Body of pancreas (tissue), 4 donors: Measurements from ENCODE around the gene HSP90B1.

Experiments used
- CTCF ChIP-seq, 7 experiments: fragments of 450-650 bp in 4 of 7; fragments of 200-600 bp in 3 of 7; sonication (generic) in 3 of 7; IDR thresholded peaks; one replicate each; pipeline ENCODE4 v1.5.1; 2016 to 2019; ENCODE audit warnings: antibody characterized with exemption in 7 of 7
- POLR2A ChIP-seq, 3 donors: fragments of 450-650 bp; IDR thresholded peaks; one replicate each; pipeline ENCODE4 v1.6.1; 2016; ENCODE audit warnings: antibody characterized with exemption in 3 of 3, mild to moderate bottlenecking in 2 of 3

DNA sequence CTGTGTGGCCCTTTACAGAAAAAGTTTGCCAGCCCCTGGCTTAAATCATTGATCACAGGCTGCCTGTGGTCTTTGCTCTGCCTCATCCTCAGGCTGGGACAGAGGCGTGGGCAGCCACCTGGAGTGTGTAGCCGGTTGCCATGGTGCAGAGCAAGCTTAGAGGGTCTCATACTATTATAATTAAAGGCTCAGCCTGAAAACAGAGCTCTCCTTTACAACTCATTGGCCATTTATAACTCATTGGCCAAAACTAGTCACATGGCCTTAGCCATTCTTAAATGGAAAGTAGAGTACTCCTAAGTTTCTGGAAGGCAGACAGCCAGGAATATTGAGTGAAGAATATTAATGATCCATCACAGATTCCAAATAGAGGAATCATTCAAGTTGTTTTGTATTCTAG, 3.0 kb downstream of the HSP90B1 start:
- TF ChIP-seq CTCF (IDR thresholded peaks at IDR 0.05) (no peak), POLR2A (IDR thresholded peaks at IDR 0.05) (no peak)
